GM12878 (cell line): ENCODE measurements around the gene LRRC23. TPM values are rescaled to one million over a fixed set of nuclear protein-coding genes. Genes with fewer than 3 reads are reported as not detected.

ENCODE experiments used
- BACH1 ChIP-seq: fragments of 450-650 bp; IDR thresholded peaks from 2 replicates; pipeline ENCODE4 v1.6.1; 2017; ENCODE audit warnings: mild to moderate bottlenecking, borderline replicate concordance
- HSF1 ChIP-seq: fragments of 150-350 bp; IDR thresholded peaks from 2 replicates; pipeline ENCODE4 v1.6.1; 2014; ENCODE audit warnings: mild to moderate bottlenecking, low read depth, low read length
- MEF2B ChIP-seq: fragments of 450-650 bp; IDR thresholded peaks from 2 replicates; pipeline ENCODE4 v1.6.1; 2018; ENCODE audit warnings: mild to moderate bottlenecking, moderate library complexity; ENCODE audit not compliant: partially characterized antibody, poor library complexity, severe bottlenecking
- NFYB ChIP-seq: IDR thresholded peaks from 2 replicates; pipeline ENCODE4 v1.6.1; 2011; ENCODE audit warnings: low read depth, mild to moderate bottlenecking, low read length, improper control_type of control experiment, moderate library complexity; ENCODE audit not compliant: insufficient read depth
- SP1 ChIP-seq: IDR thresholded peaks from one replicate; pipeline ENCODE4 v1.6.1; 2011; ENCODE audit warnings: low read depth, low read length
- TCF12 ChIP-seq: IDR thresholded peaks from 2 replicates; pipeline ENCODE4 v1.6.1; 2011; ENCODE audit warnings: low read depth, mild to moderate bottlenecking, low read length
- WRNIP1 ChIP-seq: IDR thresholded peaks from 2 replicates; pipeline ENCODE4 v1.6.1; 2011; ENCODE audit warnings: low read depth, low read length, improper control_type of control experiment, borderline replicate concordance
- ZNF384 ChIP-seq: IDR thresholded peaks from 2 replicates; pipeline ENCODE4 v1.6.1; 2012; ENCODE audit warnings: low read depth, mild to moderate bottlenecking, low read length, improper control_type of control experiment, borderline replicate concordance
- polyA plus RNA-seq, 11 experiments: library from polyadenylated mRNA; depleted of rRNA in 4 of 11; unstranded in 6 of 11; stranded (reverse) in 5 of 11; fragments of >200 nt; fragmentation: Nextera tagmentation in 4 of 11; fragmentation: Illumina TruSeq in 1 of 11; extraction: Ambion mirVana in 4 of 11; extraction: Trizol in 1 of 11; gene quantifications; 1 replicate in 1 of 11; 2 replicates in 10 of 11; pipeline versions ENCODE4 v1.2.1 to v1.2.3, GENCODE V29; 2011 to 2016; ENCODE audit warnings: inconsistent platforms in 2 of 11, missing spikeins in 2 of 11, low read depth in 1 of 11
- total RNA-seq, 4 experiments: library from RNA; depleted of rRNA in 3 of 4; stranded (reverse); fragments of >200 nt in 3 of 4; fragmentation: Illumina TruSeq in 1 of 4; extraction: Trizol in 1 of 4; gene quantifications; 2 replicates each; pipeline versions ENCODE4 v1.2.1 to v1.2.3, GENCODE V29; 2013 to 2021
- TF ChIP-seq, protein P1 (sequence below): fragments of 450-650 bp; IDR thresholded peaks from 2 replicates; pipeline ENCODE4 v1.6.1; 2017; ENCODE audit warnings: borderline replicate concordance

Gene LRRC23
- total and polyA plus RNA-seq, 10 of the 15 experiments (the other 5 are each of a cell fraction or from before 2014, with no cell fraction given): 1.4 to 6.9 (median 3.4) TPM

DNA sequence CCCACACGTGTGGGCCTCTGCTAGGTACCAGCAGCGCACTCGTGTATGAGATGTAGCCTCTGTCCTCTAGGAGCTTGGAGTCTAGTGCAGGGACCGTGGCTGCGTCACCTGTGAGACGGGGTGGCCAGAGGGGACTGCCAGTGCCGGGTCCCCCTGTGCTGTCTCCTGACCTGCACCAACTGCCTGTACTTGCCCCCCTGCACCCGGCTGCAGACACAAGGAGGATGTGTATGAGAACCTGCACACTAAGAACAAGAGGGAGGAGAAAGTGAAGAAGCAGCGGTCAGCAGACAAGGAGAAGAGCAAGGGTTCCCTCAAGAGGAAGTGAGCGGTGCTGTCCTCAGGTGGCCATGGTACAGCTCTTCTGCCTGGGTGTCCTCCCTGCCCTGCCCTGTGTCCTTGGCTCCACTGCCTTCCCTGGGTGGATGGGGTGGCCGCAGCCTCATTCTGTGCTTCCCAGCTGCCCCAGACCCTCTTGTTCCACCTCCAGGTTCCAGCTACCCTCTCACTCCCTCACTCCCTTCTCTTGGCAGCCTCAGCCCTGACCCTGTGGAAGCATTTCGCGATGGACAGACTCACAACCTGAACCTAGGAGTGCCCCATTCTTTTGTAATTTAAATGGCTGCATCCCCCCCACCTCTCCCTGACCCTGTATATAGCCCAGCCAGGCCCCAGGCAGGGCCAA is 56.1 kb downstream of the LRRC23 start (continued):
- TF ChIP-seq, protein P1, sequence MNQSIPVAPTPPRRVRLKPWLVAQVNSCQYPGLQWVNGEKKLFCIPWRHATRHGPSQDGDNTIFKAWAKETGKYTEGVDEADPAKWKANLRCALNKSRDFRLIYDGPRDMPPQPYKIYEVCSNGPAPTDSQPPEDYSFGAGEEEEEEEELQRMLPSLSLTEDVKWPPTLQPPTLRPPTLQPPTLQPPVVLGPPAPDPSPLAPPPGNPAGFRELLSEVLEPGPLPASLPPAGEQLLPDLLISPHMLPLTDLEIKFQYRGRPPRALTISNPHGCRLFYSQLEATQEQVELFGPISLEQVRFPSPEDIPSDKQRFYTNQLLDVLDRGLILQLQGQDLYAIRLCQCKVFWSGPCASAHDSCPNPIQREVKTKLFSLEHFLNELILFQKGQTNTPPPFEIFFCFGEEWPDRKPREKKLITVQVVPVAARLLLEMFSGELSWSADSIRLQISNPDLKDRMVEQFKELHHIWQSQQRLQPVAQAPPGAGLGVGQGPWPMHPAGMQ: no peak
- TF ChIP-seq SP1 (no peak), WRNIP1 (no peak), BACH1 (no peak), TCF12 (no peak), NFYB (no peak), MEF2B (peak; percentile 13), ZNF384 (no peak), HSF1 (no peak)
